ENCODE data around the gene TRAM2.
A peak's percentile ranks its signal among the peaks of the same experiment; 100 is the strongest.

The TRAM2 gene

GRCh38 chr6:52577022-52577777 lies at the start of gene TRAM2:
TSS of gene TRAM2 (minus strand) at chr6:52577060. CDS start at chr6:52576915, 145 bp downstream.
- DNase-seq (ENCODE audit: low read depth in 3 of 3): peak; percentile 34 to 71 (median 49)

GRCh38 chr6:52622810-52623209 lies 46.0 kb upstream of the TRAM2 start:
- no peak for DNase-seq (ENCODE audit: low read depth in 3 of 3)

GRCh38 chr6:52621631-52622030 lies 44.8 kb upstream of the TRAM2 start:
- no peak for DNase-seq (ENCODE audit: low read depth in 3 of 3)

GRCh38 chr6:52620906-52621190 lies 44.0 kb upstream of the TRAM2 start:
- no peak for DNase-seq (ENCODE audit: low read depth in 3 of 3)

GRCh38 chr6:52620055-52620905 lies 43.4 kb upstream of the TRAM2 start:
- no peak for DNase-seq (ENCODE audit: low read depth in 3 of 3)

- DNase-seq (ENCODE audit: low read depth in 3 of 3): no peak
Measured at GRCh38 chr6:52617087-52617486, 40.2 kb upstream of the TRAM2 start.

- DNase-seq (ENCODE audit: low read depth in 3 of 3): no peak
Measured at GRCh38 chr6:52616059-52616690, 39.3 kb upstream of the TRAM2 start.

GRCh38 chr6:52612336-52613054 lies 35.6 kb upstream of the TRAM2 start:
- DNase-seq (ENCODE audit: low read depth in 3 of 3): no peak

GRCh38 chr6:52611833-52612232 lies 35.0 kb upstream of the TRAM2 start:
- no peak for DNase-seq (ENCODE audit: low read depth in 3 of 3)

GRCh38 chr6:52610745-52611355 lies 34.0 kb upstream of the TRAM2 start:
- no peak for DNase-seq (ENCODE audit: low read depth in 3 of 3)

- DNase-seq (ENCODE audit: low read depth in 3 of 3): no peak
Measured at GRCh38 chr6:52610011-52610410, 33.2 kb upstream of the TRAM2 start.

GRCh38 chr6:52605610-52606185 lies 28.8 kb upstream of the TRAM2 start:
- no peak for DNase-seq (ENCODE audit: low read depth in 3 of 3)

- no peak for DNase-seq (ENCODE audit: low read depth in 3 of 3)
Measured at GRCh38 chr6:52603000-52603795, 26.3 kb upstream of the TRAM2 start.

- DNase-seq (ENCODE audit: low read depth in 3 of 3): no peak
Measured at GRCh38 chr6:52598824-52599190, 21.9 kb upstream of the TRAM2 start.

- DNase-seq (ENCODE audit: low read depth in 3 of 3): peak in 1 of 3 experiments; percentile 20
Measured at GRCh38 chr6:52598123-52598823, 21.4 kb upstream of the TRAM2 start.

GRCh38 chr6:52597738-52598122 lies 20.9 kb upstream of the TRAM2 start:
- no peak for DNase-seq (ENCODE audit: low read depth in 3 of 3)

- no peak for DNase-seq (ENCODE audit: low read depth in 3 of 3)
Measured at GRCh38 chr6:52596371-52597028, 19.6 kb upstream of the TRAM2 start.

- DNase-seq (ENCODE audit: low read depth in 3 of 3): no peak
Measured at GRCh38 chr6:52595796-52596130, 18.9 kb upstream of the TRAM2 start.

- DNase-seq (ENCODE audit: low read depth in 3 of 3): no peak
Measured at GRCh38 chr6:52595000-52595795, 18.3 kb upstream of the TRAM2 start.

All from stimulated activated CD4-positive, alpha-beta T cell treated with anti-CD3 and anti-CD28 coated beads, TNF-alpha, amount 100 ng/mL, for 24 hours (primary cell).